GM12873 (cell line): ENCODE data around the gene PARD6B.

Experiments used
- CTCF ChIP-seq: IDR thresholded peaks from 2 replicates; pipeline ENCODE4 v1.5.1; 2012; ENCODE audit warnings: low read depth, mild to moderate bottlenecking, moderate library complexity, low read length, control low read depth; ENCODE audit not compliant: insufficient read depth; ENCODE audit errors: missing control alignments

The PARD6B gene

GRCh38 chr20:50731055-50731929 is at the start of gene PARD6B:
Gene PARD6B, plus strand, starts transcription at chr20:50731580. Its CDS starts 207 bp downstream, at chr20:50731787.
- no peak for TF ChIP-seq CTCF

DNA sequence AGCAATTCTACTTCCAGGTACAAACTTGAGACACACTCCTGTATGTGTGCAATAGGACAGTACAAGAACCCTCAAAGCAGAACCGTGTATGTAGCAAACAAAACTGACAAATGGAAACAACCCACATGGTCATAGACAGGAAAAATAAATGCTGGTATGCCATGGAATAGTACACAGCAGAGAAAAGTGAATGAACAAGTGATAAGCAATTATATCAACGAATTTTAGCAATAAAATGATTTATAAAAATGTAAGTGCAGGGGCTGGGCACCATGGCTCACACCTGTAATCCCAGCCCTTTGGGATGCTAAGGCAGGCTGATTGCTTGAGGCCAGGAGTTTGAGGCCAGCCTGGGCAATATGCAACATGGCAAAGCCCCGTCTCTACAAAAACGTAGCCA is 49.3 kb upstream of the PARD6B start:
- TF ChIP-seq CTCF = no peak

GRCh38 chr20:50682947-50683530 is 48.3 kb upstream of the PARD6B start:
- no peak for TF ChIP-seq CTCF

GRCh38 chr20:50683570-50683969 is 47.8 kb upstream of the PARD6B start:
- TF ChIP-seq CTCF = no peak

- TF ChIP-seq CTCF = no peak
Observed at GRCh38 chr20:50686821-50687220, 44.6 kb upstream of the PARD6B start.

DNA sequence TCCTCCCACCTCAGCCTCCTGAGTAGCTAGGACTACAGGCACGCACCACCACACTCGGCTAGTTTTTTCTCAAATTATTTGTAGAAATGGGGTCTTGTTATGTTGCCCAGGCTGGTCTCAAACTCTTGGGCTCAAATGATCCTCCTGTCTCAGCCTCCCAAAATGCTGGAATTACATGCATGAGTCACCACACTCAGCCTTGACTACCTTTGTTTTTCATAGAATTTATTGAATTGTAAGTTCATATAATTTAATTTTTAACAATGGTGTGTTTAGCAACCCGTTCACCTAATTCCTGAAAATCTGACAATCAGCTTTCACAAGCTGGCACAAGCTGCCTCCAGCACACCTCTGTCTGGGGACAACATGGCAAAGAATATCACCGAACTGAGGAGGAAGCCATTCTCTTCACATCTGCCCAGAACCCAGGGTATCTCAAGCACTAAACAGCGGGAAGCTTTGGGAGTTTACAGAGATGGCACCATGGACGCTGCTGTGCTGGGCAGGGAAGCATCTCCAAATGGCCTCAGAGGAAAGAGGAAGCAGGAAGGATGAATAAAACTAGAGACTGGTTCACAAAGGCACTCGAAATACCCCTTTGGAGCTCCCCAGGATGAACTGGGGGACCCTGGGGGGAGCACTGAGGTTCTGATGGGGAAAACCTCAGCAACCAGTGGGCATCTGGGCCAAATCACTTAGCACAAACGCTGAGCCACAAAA is 43.0 kb upstream of the PARD6B start:
- TF ChIP-seq CTCF = no peak
